B cell (primary cell): ENCODE measurements around the gene BHLHA9. TPM values are rescaled to one million over a fixed set of nuclear protein-coding genes. Genes with fewer than 3 reads are reported as not detected.

Experiments
- ATAC-seq: fragments of 200-7000 bp; cut with Tn5 transposase; one replicate; pipeline ENCODE4 v1.10.0; 2021; ENCODE audit warnings: low read depth, mild to moderate bottlenecking, moderate number of reproducible peaks, moderate library complexity
- CTCF ChIA-PET: fragments of 350-600 bp; sonication (Branson Sonifier 250); formaldehyde crosslinking; loops from one replicate; lab custom pipeline; 2021; ENCODE audit warnings: antibody characterized with exemption, inconsistent platforms; lab: Charles Lee
- POLR2A ChIA-PET: fragments of 350-600 bp; sonication (Branson Sonifier 250); formaldehyde crosslinking; loops from one replicate; lab custom pipeline; 2021; ENCODE audit warnings: antibody characterized with exemption; lab: Charles Lee
- DNase-seq: peaks from one replicate; pipeline ENCODE4 v3.0.0; 2013
- H2AFZ ChIP-seq: 2 replicates; pipeline ENCODE4 v1.6.1; 2012; ENCODE audit warnings: mild to moderate bottlenecking, low read depth, low read length; ENCODE audit not compliant: insufficient read depth, poor library complexity, severe bottlenecking
- H3K27ac ChIP-seq, 2 donors: 1 replicate in 1 of 2; 2 replicates in 1 of 2; pipeline ENCODE4 v1.5.1; 2012 to 2013; ENCODE audit warnings: low read length in 2 of 2, mild to moderate bottlenecking in 2 of 2, moderate library complexity in 1 of 2
- H3K27me3 ChIP-seq, 4 experiments: fragments of 200-600 bp in 1 of 4; sonication (generic) in 1 of 4; replicated peaks in 1 of 4; 1 replicate in 2 of 4; 2 replicates in 2 of 4; pipeline versions ENCODE4 v1.6.1 to v1.7.0; 2013 to 2016; ENCODE audit warnings: low read length in 3 of 4, mild to moderate bottlenecking in 2 of 4, mixed read lengths in 1 of 4, moderate library complexity in 1 of 4; ENCODE audit not compliant: insufficient read depth in 4 of 4, control insufficient read depth in 3 of 4; ENCODE audit errors: control extremely low read depth in 1 of 4
- H3K36me3 ChIP-seq, 2 experiments: replicated peaks in 1 of 2; 1 replicate in 1 of 2; 2 replicates in 1 of 2; pipeline versions ENCODE4 v1.6.1 to v1.7.1; 2013; ENCODE audit warnings: low read length in 1 of 2; ENCODE audit not compliant: insufficient read depth in 2 of 2, control insufficient read depth in 1 of 2; ENCODE audit errors: control extremely low read depth in 1 of 2, extremely low read depth in 1 of 2
- H3K4me1 ChIP-seq, 2 donors: fragments of 200-600 bp in 1 of 2; sonication (generic) in 1 of 2; 1 replicate in 1 of 2; 2 replicates in 1 of 2; pipeline versions ENCODE4 v1.5.1 to v1.6.1; 2013 to 2017; ENCODE audit warnings: low read length in 2 of 2; ENCODE audit not compliant: control insufficient read depth in 2 of 2, insufficient read depth in 2 of 2
- H3K4me2 ChIP-seq: replicated peaks from 2 replicates; pipeline ENCODE3; 2012; ENCODE audit warnings: mild to moderate bottlenecking, low read depth, low read length; ENCODE audit not compliant: poor library complexity, severe bottlenecking
- H3K4me3 ChIP-seq, 5 experiments: fragments of 200-600 bp in 1 of 5; sonication (generic) in 1 of 5; 1 replicate in 3 of 5; 2 replicates in 2 of 5; pipeline versions ENCODE4 v1.5.1 to v1.7.0; 2011 to 2016; ENCODE audit warnings: low read length in 4 of 5, mild to moderate bottlenecking in 4 of 5, low read depth in 2 of 5, control low read depth in 1 of 5, moderate library complexity in 1 of 5; ENCODE audit not compliant: insufficient read depth in 1 of 5; ENCODE audit errors: control extremely low read depth in 1 of 5, extremely low read depth in 1 of 5
- H3K79me2 ChIP-seq: fragments of 200-600 bp; sonication (generic); one replicate; pipeline ENCODE4 v1.6.0; 2016; ENCODE audit warnings: low read length; ENCODE audit not compliant: control insufficient read depth, insufficient read depth
- H3K9ac ChIP-seq: fragments of 200-600 bp; sonication (generic); 2 replicates; pipeline ENCODE4 v1.6.1; 2017; ENCODE audit warnings: mild to moderate bottlenecking, low read length, moderate library complexity
- H3K9me3 ChIP-seq, 3 donors: one replicate each; pipeline versions ENCODE4 v1.6.1 to v1.7.1; 2013; ENCODE audit warnings: low read length in 2 of 3; ENCODE audit not compliant: control insufficient read depth in 2 of 3, insufficient read depth in 1 of 3; ENCODE audit errors: control extremely low read depth in 1 of 3
- H4K20me1 ChIP-seq: 2 replicates; pipeline ENCODE4 v1.6.0; 2012; ENCODE audit warnings: mild to moderate bottlenecking, low read length; ENCODE audit not compliant: insufficient read depth, control insufficient read depth, poor library complexity, severe bottlenecking
- H3K27ac Mint-ChIP-seq: one replicate; pipeline ENCODE4 v1.8.0; 2021; ENCODE audit warnings: mixed read lengths
- H3K27me3 Mint-ChIP-seq: one replicate; pipeline ENCODE4 v1.8.0; 2021; ENCODE audit warnings: mixed read lengths
- H3K4me1 Mint-ChIP-seq: one replicate; pipeline ENCODE4 v1.8.0; 2021; ENCODE audit warnings: mixed read lengths
- H3K4me3 Mint-ChIP-seq: one replicate; pipeline ENCODE4 v1.8.0; 2021; ENCODE audit warnings: mixed read lengths
- H3K9me3 Mint-ChIP-seq: one replicate; pipeline ENCODE4 v1.8.0; 2022; ENCODE audit warnings: mixed read lengths; ENCODE audit not compliant: insufficient read depth
- CTCF ChIP-seq: fragments of 200-600 bp; IDR thresholded peaks from one replicate; pipeline ENCODE4 v1.8.0; 2022; ENCODE audit warnings: antibody characterized with exemption, mild to moderate bottlenecking
- EZH2 ChIP-seq: IDR thresholded peaks from 2 replicates; pipeline ENCODE4 v1.6.1; 2012; ENCODE audit warnings: borderline replicate concordance, low read depth, mild to moderate bottlenecking, moderate library complexity, low read length; ENCODE audit not compliant: insufficient read depth, poor library complexity, severe bottlenecking
- WGBS: methylation state at CpG from one replicate; pipeline ENCODE4 v1.1.5; 2013; ENCODE audit warnings: missing lambda C conversion rate; ENCODE audit not compliant: insufficient coverage; 5-methylcytosine and 5-hydroxymethylcytosine counted together
- intact Hi-C: fragments of 100-400 bp; cut with micrococcal nuclease; formaldehyde crosslinking; loops from one replicate; pipeline ENCODE4 v1.10.0; 2022
- polyA plus RNA-seq: library from polyadenylated mRNA; depleted of rRNA; stranded (reverse); fragments of >200 nt; gene quantifications from 2 replicates; pipeline ENCODE4 v1.2.3, GENCODE V29; 2012
- total RNA-seq, 2 donors: library from RNA; stranded (reverse); fragments of 120-200 nt in 1 of 2; gene quantifications; 1 replicate in 1 of 2; 2 replicates in 1 of 2; pipeline versions ENCODE4 v1.2.3 to v1.2.4, GENCODE V29; 2013 to 2022

The BHLHA9 gene
- total and polyA plus RNA-seq, 2 donors (not counting 1 experiment from before 2014, with no cell fraction given): not detected

- Histone ChIP-seq H3K4me2 (no peak overlapping the region), H3K79me2 (peaks cover 84% of the 10 kb centered on the region), H3K36me3 (peaks cover 2 to 24% of the 10 kb centered on the region in 2 experiments), H3K9me3 (peaks cover 0 to 5% (median 0%) of the 10 kb centered on the region in 3 donors), H2AFZ (no peak overlapping the region), H3K9ac (no peak overlapping the region), H3K4me3 (no peak overlapping the region), H4K20me1 (peaks cover 89% of the 10 kb centered on the region), H3K27me3 (no peaks in the 10 kb centered on the region), H3K27ac (no peak overlapping the region), H3K4me1 (peaks cover 23 to 30% of the 10 kb centered on the region in 2 donors)
- CTCF ChIA-PET: no interaction called here
- no peaks in the 10 kb centered on the region for H3K9me3 Mint-ChIP-seq
- no peak for DNase-seq
- H3K27me3 Mint-ChIP-seq: no peaks in the 10 kb centered on the region
- H3K4me3 Mint-ChIP-seq: no peak overlapping the region
- H3K27ac Mint-ChIP-seq: no peak overlapping the region
- no peak for ATAC-seq
- TF ChIP-seq EZH2 (no peak), CTCF (no peak)
- H3K4me1 Mint-ChIP-seq: peaks cover 43% of the 10 kb centered on the region
- intact Hi-C loops: no loop called here
- WGBS: 100% methylated on average over 2 of the region's 7 CpGs
- POLR2A ChIA-PET: no interaction called here
Measured at GRCh38 chr17:1224330-1224729, 45.9 kb upstream of the BHLHA9 start.

GRCh38 chr17:1226308-1226707 lies 43.9 kb upstream of the BHLHA9 start:
- Mint-ChIP-seq H3K4me1 (peaks cover 37% of the 10 kb centered on the region), H3K4me3 (no peak overlapping the region), H3K27ac (no peak overlapping the region), H3K27me3 (no peaks in the 10 kb centered on the region), H3K9me3 (no peaks in the 10 kb centered on the region)
- Histone ChIP-seq H3K36me3 (peaks cover 2 to 24% of the 10 kb centered on the region in 2 experiments), H3K27me3 (peaks cover 0 to 7% (median 0%) of the 10 kb centered on the region in 4 experiments), H3K9ac (no peak overlapping the region), H3K79me2 (peaks cover 66% of the 10 kb centered on the region), H3K4me3 (no peak overlapping the region), H3K27ac (no peak overlapping the region), H2AFZ (no peak overlapping the region), H3K4me2 (no peak overlapping the region), H3K4me1 (peaks cover 25 to 32% of the 10 kb centered on the region in 2 donors), H3K9me3 (peaks cover 0 to 3% (median 0%) of the 10 kb centered on the region in 3 donors), H4K20me1 (peaks cover 76% of the 10 kb centered on the region)
- ChIA-PET CTCF (no interaction called here), POLR2A (no interaction called here)
- whole genome bisulfite sequencing: 99% methylated on average over 3 of the region's 3 CpGs
- no peak for TF ChIP-seq CTCF
- no peak for TF ChIP-seq EZH2
- intact Hi-C loops: no loop called here
- ATAC-seq (no peak), DNase-seq (no peak)
